H1 (cell line): ENCODE results near the gene TJP2. TPM values are rescaled to one million over a fixed set of nuclear protein-coding genes. Genes with fewer than 3 reads are reported as not detected.

Source experiments
- CBX8 ChIP-seq: fragments of 300-800, 300-1000 bp; sonication (generic); IDR thresholded peaks from 2 replicates; pipeline ENCODE4 v1.7.1; 2016; ENCODE audit warnings: low read depth, low read length, borderline replicate concordance
- CEBPB ChIP-seq: IDR thresholded peaks from 2 replicates; pipeline ENCODE4 v1.6.1; 2012; ENCODE audit warnings: low read depth, low read length
- E2F6 ChIP-seq: IDR thresholded peaks from 2 replicates; pipeline ENCODE4 v1.6.1; 2012; ENCODE audit warnings: inconsistent platforms
- EP300 ChIP-seq, 2 experiments: IDR thresholded peaks; 1 replicate in 1 of 2; 2 replicates in 1 of 2; pipeline ENCODE4 v1.6.1; 2011 to 2012; ENCODE audit warnings: low read depth in 2 of 2, low read length in 2 of 2, mild to moderate bottlenecking in 2 of 2, borderline replicate concordance in 1 of 2, inconsistent platforms in 1 of 2, moderate library complexity in 1 of 2
- GTF2F1 ChIP-seq: IDR thresholded peaks from 2 replicates; pipeline ENCODE4 v1.6.1; 2012; ENCODE audit warnings: low read depth, low read length, improper control_type of control experiment, borderline replicate concordance
- KDM4A ChIP-seq: IDR thresholded peaks from one replicate; pipeline ENCODE4 v1.7.1; 2012; ENCODE audit warnings: low read depth, mild to moderate bottlenecking, moderate library complexity, low read length, inconsistent platforms; ENCODE audit not compliant: severe bottlenecking
- MAFK ChIP-seq: IDR thresholded peaks from 2 replicates; pipeline ENCODE4 v1.6.1; 2012; ENCODE audit warnings: low read depth, mild to moderate bottlenecking, improper control_type of control experiment, low read length
- RFX5 ChIP-seq: IDR thresholded peaks from 2 replicates; pipeline ENCODE4 v1.6.1; 2011; ENCODE audit warnings: low read depth, low read length, improper control_type of control experiment, borderline replicate concordance
- SIRT6 ChIP-seq: IDR thresholded peaks from one replicate; pipeline ENCODE4 v1.7.1; 2012; ENCODE audit warnings: low read length, inconsistent platforms
- SP2 ChIP-seq: IDR thresholded peaks from 2 replicates; pipeline ENCODE4 v1.6.1; 2012; ENCODE audit warnings: mild to moderate bottlenecking, low read length, inconsistent platforms
- TAF1 ChIP-seq: IDR thresholded peaks from 2 replicates; pipeline ENCODE4 v1.6.1; 2011; ENCODE audit warnings: mild to moderate bottlenecking, low read depth, low read length
- polyA plus RNA-seq, 7 experiments: library from polyadenylated mRNA; depleted of rRNA in 3 of 7; stranded (reverse) in 5 of 7; unstranded in 2 of 7; fragments of >200 nt in 5 of 7; fragments of 200-250 nt in 2 of 7; gene quantifications; 1 replicate in 5 of 7; 2 replicates in 1 of 7; 4 replicates in 1 of 7; pipeline versions ENCODE4 v1.2.1 to v1.2.3, GENCODE V29; 2011 to 2013; ENCODE audit warnings: missing spikeins in 2 of 7, mixed read lengths in 2 of 7
- total RNA-seq: library from RNA; stranded (reverse); fragmentation: NEBNext Ultra II Directional; extraction: Animal tissue kit (Norgen Biotek cat#: 25700); gene quantifications from 2 replicates; pipeline ENCODE4 v1.2.1, GENCODE V29; 2021

Gene TJP2
- total and polyA plus RNA-seq, 2 of the 8 experiments (the other 6 are each of a cell fraction or from before 2014, with no cell fraction given): 54.9 to 137 TPM

GRCh38 chr9:69131682-69132081, 42.4 kb upstream of the TJP2 start (continued):
- no peak for TF ChIP-seq MAFK
- no peak for TF ChIP-seq RFX5
- no peak for TF ChIP-seq KDM4A
- no peak for TF ChIP-seq TAF1
- no peak for TF ChIP-seq GTF2F1
- no peak for TF ChIP-seq CBX8
- no peak for TF ChIP-seq SP2
- no peak for TF ChIP-seq E2F6
- TF ChIP-seq CEBPB: no peak
- no peak for TF ChIP-seq SIRT6
- TF ChIP-seq EP300 (IDR thresholded peaks at IDR 0.05; ENCODE audit: borderline replicate concordance in 1 of 2, low read depth in 2 of 2, low read length in 2 of 2): no peak
